ENCODE measurements around the gene R3HCC1L.
"Not testable (repeated sequence)": the region's sequence is repeated elsewhere in the genome, so short reads cannot be mapped to it uniquely, and the experiment has no call there.

Gene R3HCC1L

DNA sequence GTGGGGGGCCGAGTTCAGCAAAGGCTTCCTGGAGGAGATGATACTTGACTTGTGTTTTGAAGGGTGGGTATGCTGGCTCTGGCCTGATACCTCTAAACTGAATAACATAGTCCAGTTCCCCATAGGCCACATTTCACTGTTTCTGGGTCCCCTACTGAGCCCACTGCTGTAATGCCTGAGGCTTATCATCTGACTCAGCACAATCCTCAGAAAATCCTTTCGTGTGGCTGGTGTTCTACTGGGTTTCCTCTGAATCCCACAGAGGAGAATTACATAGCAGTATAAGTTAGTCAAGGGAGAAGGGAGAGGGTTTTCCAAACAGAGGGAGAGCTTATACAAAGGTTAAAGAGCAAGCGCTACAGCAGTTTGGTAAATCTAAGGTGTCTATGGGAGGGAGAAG is 2.8 kb upstream of the R3HCC1L start:
- DNase-seq (ENCODE audit: low read depth, low spot score): no peak

DNA sequence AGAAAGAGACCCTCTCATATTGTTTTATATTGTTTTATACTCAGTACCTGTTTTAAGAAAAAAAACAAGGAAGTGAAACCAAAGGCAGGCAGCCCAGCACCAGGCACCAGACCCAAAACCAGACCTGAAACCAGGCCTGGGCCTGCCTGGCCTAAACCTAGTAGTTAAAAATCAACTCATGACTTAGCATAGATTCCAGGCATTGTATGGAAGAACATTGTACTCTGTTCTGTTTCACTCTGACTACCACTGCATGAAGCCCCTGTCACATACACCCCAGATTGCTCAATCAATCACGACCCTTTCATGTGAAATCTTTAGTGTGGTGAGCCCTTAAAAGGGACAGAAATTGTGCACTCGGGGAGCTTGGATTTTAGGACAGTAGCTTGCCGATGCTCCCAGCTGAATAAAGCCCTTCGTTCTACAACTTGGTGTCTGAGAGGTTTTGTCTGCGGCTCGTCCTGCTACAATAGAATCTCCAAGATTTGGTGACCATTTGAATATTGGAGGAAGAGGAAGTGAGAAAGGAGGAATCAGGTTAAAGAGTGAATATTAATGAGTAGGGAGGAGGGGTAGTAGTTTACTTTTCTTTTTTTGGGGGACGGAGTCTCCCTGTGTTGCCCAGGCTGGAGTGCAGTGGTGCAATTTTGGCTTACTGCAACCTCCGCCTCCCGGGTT is 1.2 kb upstream of the R3HCC1L start:
- DNase-seq (ENCODE audit: low read depth, low spot score): not testable (repeated sequence)

DNA sequence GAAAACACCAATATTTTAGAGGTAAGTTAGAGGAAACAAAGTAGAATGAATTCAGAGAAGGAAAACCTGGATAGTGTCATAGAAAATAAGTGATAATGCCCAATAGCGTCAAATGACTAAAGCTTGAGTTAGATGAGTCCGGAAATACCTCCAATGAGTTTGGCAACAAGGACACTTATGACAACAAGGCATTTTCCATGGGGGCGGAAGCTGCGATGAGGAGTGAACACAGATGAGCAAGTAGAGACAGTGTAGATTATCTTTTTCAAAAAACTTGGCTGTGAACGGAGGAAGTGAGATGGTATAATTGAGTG is 383 bp upstream of the R3HCC1L start:
- DNase-seq (ENCODE audit: low read depth, low spot score): no peak

DNA sequence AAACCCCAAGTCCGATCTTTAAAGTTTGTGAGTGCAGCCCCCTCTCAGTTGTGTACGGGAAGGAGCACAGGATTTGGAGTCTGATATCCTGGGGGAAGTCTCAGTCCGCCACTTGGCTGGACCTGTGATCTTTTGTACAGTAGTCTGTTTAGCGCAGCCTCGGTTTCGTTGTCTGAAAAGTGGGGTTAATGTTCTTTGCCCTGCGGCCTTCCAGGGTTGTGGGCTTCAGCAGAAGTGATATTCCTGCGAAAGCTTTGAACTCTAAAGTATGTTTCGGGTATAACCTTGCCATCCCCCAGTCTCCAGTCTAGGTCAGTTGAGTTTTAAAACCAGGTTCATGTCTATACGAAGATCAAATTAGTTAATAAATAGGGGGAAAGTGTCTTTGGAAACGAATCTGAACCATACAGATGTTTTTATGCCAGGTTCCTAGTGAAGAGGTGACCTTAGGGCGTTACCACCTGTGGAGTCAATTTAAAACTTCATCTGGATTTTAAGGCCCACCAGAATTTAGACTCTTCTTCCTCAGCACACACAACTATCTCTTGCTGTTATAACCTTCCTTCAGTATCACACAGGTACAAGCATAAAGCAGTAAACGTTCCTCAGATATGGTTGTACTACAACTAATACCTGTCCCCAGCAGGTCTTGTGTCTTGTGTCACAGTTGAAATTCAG is 904 bp downstream of the R3HCC1L start:
- DNase-seq (ENCODE audit: low read depth, low spot score): no peak

DNA sequence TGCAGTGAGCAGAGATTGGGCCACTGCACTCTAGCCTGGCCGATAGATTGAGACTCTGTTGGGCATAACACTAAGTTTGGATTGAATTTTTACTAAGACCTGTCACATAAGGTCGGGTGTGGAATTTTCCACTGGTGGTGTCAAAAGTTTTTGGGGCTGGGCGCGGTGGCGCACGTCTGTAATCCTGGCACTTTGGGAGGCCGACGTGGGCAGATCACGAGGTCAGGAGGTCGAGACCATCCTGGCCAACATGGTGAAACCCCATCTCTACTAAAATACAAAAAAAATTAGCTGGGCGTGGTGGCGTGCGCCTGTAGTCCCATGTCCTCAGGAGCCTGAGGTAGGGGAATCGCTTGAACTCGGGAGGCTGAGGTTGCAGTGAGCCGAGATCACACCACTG is 2.3 kb downstream of the R3HCC1L start:
- not testable (repeated sequence) for DNase-seq (ENCODE audit: low read depth, low spot score)

DNA sequence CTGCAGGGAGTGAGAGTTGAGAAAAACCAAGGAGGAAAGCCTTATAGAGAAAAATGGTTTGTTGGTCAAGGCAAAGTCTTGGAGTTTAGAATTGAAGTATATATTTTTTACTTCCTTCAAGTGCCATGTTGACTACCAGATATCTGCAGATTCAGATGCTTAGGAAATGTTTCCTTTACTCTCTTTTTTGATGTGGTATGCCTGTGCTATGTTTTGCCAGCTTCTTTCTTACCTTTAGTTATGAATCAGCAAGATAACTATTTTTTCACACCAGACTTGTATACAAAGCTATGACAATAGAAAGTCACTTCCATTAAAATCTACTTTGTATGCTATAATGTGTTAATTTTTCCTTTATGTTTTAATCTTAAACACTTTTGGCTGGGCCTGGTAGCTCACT is 3.6 kb downstream of the R3HCC1L start:
- DNase-seq (ENCODE audit: low read depth, low spot score): no peak

DNA sequence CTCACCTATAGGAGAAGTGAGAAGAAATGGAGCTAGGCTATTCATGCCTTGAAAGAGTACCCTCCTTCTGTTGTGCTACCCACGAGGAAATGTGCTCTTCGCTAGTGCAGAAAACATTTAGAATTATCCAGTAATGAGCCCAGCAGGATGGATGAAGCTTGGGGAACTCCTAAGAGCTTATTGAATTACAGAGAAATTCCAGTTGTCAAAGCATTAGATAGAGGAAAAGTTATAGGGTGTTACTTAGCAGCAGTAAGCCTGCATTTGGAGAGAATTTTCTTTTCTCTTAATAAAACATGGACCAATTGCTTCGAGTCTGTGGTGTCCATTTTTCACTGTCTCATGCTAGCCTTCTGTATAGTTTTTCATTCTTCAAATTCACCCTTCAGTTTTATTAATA is 5.0 kb downstream of the R3HCC1L start:
- no peak for DNase-seq (ENCODE audit: low read depth, low spot score)

DNA sequence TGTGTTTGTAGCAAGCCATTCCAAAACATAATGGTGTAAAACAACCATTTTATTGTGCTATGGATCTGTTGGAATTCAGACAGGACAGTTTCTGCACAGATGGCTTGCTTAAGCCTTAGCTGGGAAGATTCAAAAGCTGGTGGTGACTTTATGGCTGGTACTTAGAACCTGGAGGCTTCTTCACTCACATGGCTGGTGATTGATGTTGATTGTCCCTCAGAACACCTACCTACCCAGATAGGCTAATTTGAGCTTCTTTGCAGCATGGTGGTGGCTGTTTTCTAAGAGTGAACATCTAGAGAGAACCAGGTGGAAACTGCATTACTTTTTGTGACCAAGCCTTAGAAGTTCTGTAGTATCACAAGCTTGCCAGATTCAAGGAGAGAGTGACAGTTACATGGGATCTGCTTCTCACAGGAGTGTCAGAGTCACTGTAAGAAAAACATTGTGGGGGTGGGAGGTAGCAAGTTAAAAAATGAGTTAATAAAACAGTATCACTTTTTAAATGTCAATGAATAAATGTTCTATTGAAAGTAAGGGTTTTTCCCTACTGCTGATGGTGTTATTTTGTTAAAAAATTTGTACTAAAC is 7.1 kb downstream of the R3HCC1L start:
- DNase-seq (ENCODE audit: low read depth, low spot score): no peak

DNA sequence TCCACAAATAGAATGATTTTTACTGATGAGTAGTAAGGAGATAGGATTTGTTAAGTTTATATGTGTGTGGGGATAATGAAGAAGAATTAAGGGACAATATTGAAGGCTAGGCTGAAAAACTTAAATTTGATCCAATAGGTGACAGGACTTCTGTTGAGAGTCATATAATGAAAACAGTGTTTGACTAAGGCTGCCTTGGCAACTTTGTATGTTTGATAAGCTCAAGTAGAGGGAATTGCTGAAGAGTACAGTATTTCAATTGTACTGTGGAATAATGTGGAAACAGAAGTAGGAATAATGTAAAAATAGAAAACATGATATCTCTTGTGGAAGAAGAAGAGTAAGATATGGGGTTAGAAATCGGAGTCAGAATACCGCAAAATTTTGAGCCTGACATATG is 10.5 kb downstream of the R3HCC1L start:
- no peak for DNase-seq (ENCODE audit: low read depth, low spot score)

DNA sequence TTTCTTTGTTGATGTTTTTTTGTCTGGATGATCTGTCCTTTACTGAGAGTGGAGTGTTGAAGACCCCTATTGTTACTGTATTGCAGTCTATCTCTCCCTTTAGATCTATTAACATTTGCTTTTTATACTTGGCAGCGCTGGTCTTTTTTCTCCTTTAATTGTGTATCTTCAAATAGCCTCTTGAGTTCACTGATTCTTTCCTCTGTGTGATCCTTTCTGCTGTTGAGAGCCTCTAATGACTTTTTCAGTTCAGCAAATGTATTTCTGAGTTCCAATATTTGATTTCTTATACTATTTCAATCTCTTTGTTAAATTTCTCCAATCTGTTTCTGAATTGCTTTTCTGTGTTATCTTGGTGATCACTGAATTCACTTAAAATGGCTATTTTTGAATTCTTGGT is 15.4 kb downstream of the R3HCC1L start:
- no peak for DNase-seq (ENCODE audit: low read depth, low spot score)

DNA sequence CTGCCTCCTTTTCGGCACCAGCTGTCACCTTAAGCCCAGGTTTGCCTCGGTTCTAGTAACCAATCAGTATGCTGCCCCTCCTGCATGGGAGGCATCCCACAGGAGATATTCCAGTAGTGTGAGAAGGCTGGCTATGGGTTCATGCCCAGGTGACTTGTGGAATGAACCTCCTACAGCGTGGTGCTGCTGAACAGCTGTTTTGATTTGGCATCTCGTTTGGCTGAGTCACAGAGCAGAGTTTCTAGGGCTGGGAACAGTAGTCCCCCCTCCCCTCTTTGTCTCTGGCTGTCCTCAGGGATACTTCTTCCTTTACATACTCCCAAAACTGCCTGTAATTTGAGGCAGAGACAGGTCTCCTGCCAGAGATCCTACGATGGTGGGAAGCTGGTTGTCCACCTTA is 16.1 kb downstream of the R3HCC1L start:
- DNase-seq (ENCODE audit: low read depth, low spot score): no peak

DNA sequence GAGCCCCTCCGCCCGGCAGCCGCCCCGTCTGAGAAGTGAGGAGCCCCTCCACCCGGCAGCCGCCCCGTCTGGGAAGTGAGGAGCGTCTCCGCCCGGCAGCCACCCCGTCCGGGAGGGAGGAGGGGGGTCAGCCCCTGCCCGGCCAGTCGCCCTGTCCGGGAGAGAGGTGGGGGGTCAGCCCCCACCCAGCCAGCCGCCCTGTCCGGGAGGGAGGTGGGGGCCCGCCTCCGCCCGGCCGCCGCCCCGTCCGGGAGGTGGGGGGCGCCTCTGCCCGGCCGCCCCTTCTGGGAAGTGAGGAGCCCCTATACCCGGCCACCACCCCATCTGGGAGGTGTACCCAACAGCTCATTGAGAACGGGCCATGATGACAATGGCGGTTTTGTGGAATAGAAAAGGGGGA is 18.3 kb downstream of the R3HCC1L start:
- DNase-seq (ENCODE audit: low read depth, low spot score): not testable (repeated sequence)

DNA sequence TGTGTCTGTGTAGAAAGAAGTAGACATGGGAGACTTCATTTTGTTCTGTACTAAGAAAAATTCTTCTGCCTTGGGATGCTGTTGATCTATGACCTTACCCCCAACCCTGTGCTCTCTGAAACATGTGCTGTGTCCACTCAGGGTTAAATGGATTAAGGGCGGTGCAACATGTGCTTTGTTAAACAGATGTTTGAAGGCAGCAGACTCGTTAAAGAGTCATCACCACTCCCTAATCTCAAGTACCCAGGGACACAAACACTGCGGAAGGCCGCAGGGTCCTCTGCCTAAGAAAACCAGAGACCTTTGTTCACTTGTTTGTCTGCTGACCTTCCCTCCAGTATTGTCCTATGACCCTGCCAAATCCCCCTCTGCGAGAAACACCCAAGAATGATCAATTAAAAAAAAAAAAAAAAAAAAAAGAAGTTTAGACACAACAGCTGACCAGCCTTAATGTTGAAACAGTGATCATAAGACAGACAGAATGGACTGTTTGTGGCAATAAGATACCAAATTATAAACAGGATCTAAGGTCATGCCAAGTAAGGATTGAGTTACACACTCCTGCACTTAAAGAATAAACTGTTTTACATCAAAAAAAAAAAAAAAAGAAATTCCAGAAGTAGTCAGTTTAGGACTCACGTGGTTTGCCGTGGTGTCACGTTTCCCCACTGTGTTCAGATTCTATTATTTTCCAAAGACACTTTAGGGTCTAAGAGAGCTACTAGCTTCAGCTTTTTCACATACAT is 18.9 kb downstream of the R3HCC1L start:
- not testable (repeated sequence) for DNase-seq (ENCODE audit: low read depth, low spot score)

DNA sequence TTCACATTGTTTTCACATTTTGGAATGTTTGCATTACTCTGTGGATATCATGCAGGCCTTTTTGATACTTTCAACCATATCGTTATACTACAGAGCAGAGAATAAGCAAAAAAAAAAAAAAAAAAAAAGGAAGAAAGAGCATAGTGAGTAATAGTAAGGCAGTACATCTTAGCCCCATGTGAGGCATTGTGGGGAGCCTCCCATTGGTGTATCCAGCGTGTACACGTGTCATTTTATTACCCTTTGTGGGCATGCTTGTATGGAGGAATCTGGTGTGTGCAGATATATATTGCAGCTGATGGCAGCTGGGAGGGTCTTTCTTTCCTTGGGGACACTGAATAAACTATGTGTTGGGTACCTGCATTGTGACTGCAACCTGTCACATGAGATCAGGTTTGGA is 19.6 kb downstream of the R3HCC1L start:
- no peak for DNase-seq (ENCODE audit: low read depth, low spot score)

DNA sequence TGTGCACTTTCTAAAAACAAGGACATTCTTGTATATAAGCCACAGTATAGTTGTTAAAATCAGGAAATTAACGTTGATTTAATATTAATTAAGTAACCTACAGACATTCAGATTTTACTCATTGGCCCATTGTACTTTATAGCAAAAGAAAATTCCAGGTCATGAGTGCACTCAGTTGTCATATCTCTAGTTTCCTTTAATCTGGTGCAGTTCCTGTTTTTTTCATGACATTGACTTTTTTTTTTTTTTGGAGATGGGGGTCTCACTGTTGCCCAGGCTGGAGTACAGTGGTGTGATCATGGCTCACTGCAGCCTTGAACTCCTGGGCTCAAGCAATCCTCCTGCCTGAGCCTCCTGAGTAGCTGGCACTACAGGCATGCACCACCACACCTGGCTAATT is 24.1 kb downstream of the R3HCC1L start:
- DNase-seq (ENCODE audit: low read depth, low spot score): no peak

DNA sequence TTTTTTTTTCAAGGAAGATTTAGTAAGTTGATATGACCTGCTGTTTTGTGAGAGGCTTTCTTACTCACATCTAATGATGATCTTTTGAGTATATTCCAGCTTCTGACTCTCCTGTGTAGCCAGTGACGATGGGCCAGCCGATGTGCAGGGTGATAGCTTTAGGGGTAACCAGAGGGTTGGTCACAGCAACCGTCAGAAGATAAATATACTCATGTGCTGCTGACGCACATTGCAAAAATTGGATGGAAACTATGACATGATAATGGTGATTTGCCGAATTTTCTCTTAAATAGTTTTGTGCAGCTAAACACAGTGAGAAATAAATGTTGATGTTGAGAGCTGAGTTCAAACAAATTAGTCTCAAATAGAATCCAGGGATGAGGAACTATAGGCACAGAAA is 29.5 kb downstream of the R3HCC1L start:
- no peak for DNase-seq (ENCODE audit: low read depth, low spot score)

DNA sequence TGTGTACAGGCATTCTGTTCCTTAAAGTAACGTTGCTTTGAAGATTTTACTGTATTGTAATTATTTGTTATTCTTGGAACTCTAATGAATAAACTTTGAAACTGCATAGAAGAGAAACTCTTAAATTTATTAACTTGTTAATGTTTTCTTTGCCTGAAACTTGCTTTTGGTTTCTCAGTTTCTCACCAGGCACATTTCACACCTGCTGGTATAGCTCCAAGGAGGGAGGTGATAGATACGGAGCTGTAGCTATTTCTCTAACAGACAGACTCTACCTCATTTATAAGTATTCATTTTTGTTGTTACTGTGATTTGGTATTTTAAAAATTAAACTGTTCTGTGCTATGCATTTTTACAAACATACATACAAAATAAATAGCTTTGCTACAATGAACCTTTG is 32.7 kb downstream of the R3HCC1L start:
- no peak for DNase-seq (ENCODE audit: low read depth, low spot score)

DNA sequence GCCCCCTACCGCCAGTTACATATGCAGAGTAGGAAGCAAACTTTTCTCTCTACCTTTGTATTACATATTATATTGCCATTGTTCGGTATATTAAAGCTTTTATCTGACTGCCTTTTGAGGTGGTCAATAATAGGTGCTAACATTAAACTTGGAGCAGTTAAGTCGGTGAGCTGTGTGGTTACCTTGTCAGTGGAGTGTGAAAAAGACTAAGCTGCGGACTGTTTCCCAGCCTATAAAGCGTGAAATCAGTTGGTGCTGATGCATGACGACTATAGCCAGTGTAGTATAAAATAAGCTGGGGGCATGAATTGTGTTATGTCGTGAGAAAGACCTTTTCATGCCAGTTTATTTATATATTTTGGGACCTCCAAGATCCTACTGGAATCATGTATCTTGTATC is 33.7 kb downstream of the R3HCC1L start:
- DNase-seq (ENCODE audit: low read depth, low spot score): no peak

DNA sequence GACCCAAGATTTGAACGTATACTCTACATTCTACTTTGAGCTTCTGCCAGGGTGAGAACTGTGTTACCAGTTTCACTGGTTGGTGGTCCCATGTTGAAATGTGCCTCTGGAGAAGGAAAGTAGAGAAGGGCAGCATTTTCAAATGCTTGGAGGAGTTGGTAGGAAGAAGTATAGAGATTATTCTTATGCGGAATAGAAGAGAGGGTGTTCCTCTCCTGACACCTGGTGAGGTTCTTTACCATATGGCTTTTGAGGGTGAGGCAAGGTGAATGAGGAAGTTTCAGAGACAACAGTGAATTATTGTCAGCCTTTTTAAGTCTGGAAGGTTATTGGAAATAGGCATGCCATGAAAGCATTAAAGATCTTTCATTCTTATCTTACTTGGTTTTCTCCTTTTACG is 34.3 kb downstream of the R3HCC1L start:
- DNase-seq (ENCODE audit: low read depth, low spot score): no peak

DNA sequence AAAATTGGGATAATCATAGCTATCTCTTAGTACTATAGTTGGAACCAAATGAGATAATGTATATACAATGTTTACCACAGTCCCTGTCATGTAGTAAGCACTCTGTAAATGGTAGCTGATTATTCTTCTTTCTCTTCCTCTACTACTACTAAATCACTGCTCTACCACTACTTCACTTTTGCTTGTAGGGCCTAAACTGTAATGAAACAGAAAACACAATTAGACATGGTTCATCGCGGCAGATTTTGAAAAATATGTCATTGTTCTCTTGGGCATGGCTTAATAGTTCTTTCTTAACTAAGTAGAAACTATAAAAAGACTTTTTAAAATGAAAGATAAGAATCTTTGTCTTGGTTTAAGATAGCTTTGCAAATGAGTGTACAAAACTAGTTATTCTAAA is 34.9 kb downstream of the R3HCC1L start:
- no peak for DNase-seq (ENCODE audit: low read depth, low spot score)

DNA sequence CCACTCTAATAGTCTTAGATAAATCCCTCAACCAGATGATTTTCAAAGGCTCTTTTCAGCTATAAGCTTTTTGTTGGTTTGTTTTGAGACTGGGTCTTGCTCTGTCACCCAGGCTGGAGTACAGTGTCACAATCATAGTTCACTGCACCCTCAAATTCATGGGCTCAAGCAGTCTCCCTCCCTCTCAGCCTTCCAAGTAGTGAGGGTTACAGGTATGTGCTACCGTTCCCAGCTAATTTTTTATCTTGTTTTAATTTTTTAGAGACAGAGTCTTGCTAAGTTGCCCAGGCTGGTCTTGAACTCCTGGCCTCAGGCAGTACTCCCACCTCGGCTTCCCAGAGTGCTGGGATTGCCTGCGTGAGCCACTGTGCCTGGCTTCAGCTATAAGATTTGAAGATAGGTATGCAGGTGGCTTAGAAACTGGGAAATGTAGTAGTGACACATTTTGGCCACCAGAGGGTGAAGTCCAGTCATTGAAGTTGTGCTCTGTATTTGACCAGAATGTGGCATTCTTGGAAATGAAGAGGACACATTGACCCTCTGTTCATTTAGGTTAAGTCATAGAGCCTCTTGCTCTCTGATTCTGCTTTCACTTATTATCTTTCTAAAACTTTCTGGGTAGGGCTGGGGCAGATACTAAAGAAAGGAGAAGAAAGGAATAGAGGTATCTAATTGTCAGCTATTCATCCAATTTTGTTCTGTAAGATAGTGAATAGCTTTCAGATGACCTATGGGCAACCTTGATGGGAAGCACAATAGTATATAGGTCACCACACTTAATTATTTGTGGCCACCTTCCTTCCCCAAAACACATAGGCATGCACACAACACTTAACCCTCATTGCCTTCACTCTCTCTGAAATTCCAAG is 36.0 kb downstream of the R3HCC1L start:
- DNase-seq (ENCODE audit: low read depth, low spot score): no peak

DNA sequence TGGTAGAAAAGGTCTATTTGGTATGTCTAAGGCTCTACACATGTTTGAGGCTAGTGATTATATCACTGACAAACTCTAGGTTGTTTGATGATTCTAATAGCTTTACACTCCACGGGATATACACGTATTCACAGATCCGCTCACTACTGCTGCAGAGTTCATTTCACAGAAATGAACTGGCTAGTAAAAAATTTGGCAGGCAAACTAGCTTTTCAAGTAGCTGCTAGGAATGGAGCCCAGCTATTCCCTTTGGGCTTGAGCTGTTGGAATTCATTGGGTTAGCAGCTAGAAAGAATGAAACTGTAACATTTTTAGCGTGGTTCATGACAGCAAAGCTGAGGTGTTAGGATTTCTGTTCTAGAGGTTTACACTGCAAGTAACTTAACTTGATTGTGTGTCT is 37.6 kb downstream of the R3HCC1L start:
- DNase-seq (ENCODE audit: low read depth, low spot score): no peak

All from activated CD4-positive, CD25-positive, alpha-beta regulatory T cell treated with anti-CD3 and anti-CD28 coated beads, Interleukin-2, amount 50 U/mL, for 16 hours (primary cell).